Activated gamma-delta T cell treated with Interleukin-2 at 50 U/mL for 16 hours (primary cell): Measurements from ENCODE around the gene NEURL1.

Experiments used
- DNase-seq: peaks from one replicate; pipeline ENCODE4 v3.0.0-alpha.2; 2020

The NEURL1 gene

GRCh38 chr10:103548581-103549348 lies 55.3 kb downstream of the NEURL1 start:
- no peak for DNase-seq

DNA sequence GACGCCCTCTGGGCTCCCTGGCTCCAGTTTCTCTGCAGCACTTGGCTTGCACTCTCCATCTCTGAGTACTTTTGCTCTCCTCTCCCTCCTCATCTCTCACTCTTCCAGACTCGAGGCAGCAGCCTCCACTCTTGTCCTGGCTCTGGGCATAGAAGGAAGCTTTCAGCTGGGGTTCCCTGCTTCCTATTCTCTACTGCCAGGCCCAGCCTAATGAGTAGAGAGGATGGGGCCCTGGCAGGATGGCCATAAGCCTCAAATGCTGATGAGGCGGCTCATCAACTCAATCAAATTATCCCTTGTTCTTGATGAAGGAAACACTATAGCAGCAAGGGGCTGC lies 55.8 kb downstream of the NEURL1 start:
- no peak for DNase-seq

GRCh38 chr10:103550229-103550628 lies 56.7 kb downstream of the NEURL1 start:
- DNase-seq: no peak

GRCh38 chr10:103551619-103552602 lies 58.4 kb downstream of the NEURL1 start:
- no peak for DNase-seq

DNA sequence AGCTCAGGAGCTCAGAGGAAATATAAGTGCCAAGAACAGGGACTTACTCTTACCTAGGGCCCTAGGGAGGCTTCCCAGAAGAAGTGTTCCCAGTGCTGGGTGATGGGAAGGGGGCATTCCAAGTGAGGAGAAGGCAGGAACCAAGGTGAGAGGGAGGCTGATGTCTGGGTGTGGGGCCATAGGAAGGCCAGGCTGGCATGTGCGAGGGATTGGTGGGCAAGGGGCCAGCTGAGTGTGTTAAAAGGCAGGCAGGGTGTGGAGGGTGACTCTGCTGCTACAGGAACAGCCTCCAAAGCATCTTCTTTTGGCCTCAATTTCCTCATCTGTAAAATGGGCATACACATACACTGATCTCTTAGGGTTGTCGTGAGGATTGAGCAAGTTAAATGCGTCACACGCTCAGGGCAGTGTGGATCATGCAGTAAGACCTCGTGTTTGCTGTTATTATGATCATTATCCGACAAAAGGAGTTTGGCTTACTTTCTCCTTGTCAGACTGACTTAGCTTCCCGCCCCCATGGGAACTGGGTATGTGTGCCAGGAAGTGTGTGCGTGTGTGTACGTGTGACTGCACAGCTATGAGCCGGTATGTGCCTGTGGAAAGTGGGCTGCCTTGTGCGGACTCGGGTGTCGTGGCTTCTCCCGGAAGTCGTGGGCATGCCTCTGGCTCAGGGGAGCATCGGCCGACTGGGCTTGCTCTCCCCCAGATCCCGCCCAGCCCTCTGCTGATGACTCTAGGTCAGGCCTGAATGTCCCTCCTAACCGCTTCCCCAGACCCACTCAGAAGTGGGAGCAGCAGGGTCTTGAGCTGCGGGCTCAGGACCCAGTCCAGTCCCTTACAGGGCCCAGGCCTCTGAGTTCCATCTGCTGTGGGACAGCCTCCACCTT lies 59.6 kb downstream of the NEURL1 start:
- no peak for DNase-seq

DNA sequence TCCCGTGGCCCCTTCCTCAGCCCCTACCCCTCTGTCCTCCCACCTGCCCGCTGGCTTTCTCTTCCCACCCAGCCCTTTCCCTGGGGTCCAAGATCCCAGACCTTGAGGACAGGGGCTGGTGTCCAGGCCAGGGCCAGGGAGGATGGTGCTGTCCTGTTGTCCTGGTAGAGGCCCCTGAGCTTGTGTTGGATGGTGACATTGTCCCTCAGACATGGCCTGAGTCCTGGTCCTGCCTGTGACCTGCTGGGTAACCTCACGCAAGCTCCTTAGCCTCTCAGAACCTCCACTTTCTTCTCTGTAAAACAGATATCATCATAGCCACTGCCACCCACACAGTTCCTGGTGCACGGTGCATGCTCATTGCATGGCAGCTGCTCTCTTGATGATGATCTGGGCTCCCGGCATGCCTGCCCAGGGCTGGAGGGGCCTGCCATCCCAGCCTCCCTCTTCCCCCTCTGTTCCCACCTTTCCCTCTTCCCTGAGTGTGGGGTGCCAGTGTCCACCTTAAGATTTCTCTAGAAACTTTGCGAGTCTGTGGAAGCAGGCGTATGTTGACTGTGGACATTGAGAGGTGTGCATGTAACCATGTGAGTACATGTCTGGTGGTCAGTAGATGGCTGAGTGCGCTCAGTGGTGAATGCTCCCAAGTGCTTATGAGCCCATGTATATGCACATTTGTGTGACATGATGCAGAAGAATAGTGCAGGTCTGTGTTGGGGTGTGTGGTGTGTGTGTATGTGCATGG lies 60.4 kb downstream of the NEURL1 start:
- no peak for DNase-seq

- DNase-seq: no peak
These were observed 61.2 kb downstream of the NEURL1 start for GRCh38 chr10:103554488-103555324.

DNA sequence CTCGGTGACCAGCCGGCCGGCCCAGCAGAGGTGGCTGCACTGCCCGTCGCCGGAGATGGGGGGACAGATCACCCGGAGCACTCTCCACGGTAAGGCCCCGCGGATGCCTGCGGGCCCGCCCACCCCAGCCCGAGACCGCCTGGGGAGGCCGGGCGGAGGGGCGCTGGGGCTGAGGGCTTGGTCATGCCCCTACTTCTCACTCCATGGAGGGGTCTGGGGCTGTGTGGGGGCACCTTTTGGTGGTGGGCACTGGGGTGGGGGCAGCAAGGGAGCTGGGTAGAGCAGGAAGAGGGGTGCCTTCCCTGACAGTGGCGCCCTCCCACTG lies 61.8 kb downstream of the NEURL1 start:
- no peak for DNase-seq

DNA sequence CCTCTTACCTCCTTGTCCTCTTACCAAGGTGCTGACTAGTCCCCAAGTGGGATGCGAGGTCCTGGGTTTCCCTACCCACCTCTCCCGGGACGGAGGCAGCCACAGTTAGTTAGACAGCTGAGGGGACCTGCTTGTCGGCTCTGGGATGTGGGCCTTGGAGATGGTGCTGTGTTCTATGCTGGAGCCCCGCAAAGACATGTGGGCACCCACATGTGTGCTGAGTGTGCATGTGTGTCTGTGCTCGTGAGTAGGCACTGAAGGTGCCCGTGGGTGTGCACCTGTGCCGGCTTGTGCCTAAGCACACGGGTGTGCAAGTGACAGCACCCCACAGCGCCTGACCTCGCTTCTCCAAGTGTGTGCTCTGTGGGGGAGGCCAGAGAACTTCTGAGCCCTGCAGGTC lies 62.2 kb downstream of the NEURL1 start:
- no peak for DNase-seq

DNA sequence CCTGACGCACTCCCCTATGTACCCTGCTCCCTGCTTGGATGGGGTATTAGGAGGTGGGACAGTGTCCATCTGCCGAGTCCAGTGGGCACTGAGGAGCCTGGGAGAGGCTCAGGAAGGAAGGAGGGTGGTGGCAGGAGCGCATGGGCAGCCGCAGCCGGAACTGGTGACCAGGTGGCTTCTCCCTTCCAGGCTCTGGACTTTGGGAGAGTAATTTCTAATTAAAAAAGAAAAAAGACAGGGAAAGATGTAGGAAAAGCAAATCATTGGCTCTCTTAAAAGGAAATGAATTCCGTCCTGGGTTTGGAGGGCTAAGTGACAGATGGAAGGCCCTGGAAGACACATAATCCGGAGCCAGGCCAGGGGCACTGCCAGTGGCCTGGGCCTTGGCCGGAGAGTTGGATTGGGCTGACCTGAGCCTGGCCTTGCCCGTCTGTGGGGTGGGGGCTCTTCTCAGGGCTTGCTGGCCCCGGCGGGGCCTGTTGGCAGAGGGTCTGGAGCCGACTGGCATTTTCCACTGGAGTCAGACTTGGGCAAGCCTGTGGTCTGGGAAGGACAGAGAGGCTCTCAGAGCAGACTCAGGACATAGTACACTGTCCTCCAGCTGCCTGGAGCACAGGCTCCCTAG lies 63.0 kb downstream of the NEURL1 start:
- no peak for DNase-seq

DNA sequence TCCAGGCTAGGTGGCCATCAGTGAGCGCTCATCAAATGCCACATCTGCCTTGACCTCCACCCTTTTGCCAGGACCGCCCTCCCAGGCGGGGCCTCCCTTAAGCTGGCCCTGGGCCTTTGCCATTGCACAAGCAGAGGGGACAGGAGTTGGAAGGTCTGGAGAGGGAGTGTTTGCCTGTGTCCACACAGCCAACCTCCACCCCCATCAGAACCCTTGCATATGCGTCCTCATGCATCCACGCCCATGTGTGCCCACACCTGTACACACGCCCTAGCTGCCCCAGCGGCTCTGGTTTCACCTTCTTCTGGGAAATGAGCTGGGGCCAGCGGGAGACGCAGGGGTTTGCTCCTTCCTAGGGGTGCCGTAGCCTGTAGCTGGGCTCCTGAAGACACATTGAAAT lies 64.0 kb downstream of the NEURL1 start:
- no peak for DNase-seq

GRCh38 chr10:103558911-103559310 lies 65.4 kb downstream of the NEURL1 start:
- DNase-seq: no peak

DNA sequence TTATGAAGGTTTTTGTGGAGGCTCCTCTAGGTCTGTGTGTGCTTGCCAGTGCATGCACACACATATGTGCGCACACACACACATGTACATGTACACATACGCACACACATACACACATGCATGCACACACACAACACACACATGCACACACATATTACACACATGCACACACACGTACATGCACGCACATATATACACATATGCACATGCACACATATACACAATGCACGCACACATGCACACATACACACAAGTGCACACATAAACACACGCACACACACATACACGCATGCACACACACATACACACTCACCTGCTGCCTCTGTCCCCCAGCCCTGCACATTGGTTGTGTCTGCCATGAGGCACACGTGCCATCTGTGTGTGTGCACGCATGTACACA lies 66.3 kb downstream of the NEURL1 start:
- DNase-seq: no peak

DNA sequence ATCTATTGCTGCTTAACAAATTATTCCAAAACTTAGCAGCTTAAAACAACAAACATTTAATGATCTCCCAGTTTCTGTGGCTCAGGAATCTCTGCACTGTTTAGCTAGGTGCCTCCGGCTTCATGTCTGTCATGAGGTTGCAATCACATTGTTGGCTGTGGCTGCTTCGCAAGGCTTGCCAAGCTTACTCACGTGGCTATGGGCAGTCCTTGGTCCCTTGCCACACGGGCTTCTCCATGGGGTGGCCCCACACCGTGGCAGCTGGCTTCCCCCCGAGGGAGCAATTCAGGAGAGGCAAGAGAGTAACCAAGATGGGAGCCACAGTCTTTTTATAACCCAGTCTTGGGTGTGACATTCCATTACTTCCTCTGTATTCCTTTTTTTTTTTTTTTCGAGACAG lies 67.4 kb downstream of the NEURL1 start:
- no peak for DNase-seq

- DNase-seq: no peak
These were observed 68.9 kb downstream of the NEURL1 start for GRCh38 chr10:103562383-103562782.

DNA sequence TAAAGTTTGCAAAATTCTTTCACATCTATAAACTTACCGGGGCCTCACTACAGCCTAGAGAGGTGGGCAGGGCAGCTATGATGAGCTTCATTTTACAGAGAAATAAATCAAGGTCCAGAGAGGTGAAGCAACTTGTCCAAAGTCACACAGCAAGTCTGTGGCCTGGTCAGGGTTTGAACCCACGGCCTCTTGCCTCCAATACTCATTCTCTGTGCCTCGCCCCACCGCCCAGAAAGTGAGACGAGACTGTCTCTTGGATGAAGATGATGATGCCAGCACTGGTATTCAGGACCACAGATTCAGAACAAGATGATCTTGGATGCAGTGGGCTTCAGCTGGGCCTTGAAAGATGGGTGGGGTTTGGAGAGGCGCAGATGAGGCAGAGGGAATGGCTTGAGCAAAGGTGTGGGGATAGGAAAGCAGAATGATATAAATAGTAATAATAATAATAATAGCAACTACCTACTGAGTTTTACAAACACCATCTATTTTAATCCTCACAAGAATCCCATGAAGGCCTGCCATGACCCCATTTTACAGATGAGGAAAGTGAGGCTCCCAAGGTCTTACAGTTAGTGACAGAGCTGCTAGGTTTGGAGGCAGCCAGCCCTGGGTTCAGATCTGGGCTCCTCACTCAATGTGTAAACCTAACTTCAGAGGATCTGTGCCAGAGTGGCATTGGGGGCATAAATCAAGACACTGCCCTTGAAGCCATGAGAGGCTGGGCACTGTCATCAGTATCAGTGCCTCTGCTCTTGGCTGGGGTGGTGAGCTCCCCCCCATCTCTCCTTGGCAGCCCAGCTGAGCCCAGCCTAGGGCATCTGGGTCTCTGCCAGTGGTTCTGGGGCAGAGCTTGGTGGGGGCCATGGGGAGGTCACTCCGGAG lies 70.0 kb downstream of the NEURL1 start:
- no peak for DNase-seq

DNA sequence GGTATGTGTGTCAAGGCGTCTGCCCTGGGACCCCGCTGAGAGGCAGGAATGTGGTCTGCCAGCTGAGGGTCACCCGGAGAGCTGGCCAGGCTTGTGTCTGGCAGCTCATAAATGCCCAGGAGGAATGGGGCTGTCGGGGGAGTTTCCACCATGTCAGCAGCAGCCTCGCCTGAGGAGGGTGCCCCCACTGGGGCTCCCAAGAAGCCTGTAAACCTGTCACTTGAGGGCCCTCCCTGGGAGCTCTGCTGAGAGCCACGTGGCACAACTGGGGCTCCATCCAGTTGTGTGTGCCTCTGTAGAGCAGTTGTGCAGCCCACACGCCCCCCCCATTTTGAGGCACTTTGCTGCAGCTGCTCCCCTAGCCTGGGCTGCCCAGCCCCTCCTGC lies 70.6 kb downstream of the NEURL1 start:
- DNase-seq: no peak

- no peak for DNase-seq
These were observed 71.4 kb downstream of the NEURL1 start for GRCh38 chr10:103564776-103565520.

- no peak for DNase-seq
These were observed 73.0 kb downstream of the NEURL1 start for GRCh38 chr10:103566536-103566935.
